Measurements from ENCODE around the gene SLC6A6.

GRCh38 chr3:14425581-14426304 is 23.3 kb downstream of the SLC6A6 start:
- TF ChIP-seq CTCF (IDR thresholded peaks at IDR 0.05; ENCODE audit: insufficient read depth, low read depth, low read length) (no peak), EZH2 (IDR thresholded peaks at IDR 0.05; ENCODE audit: insufficient read depth, low read length) (no peak)

Data from astrocyte (in vitro differentiated cells and primary cell).